ENCODE measurements around the gene OR2T3. TPM values are rescaled to one million over a fixed set of nuclear protein-coding genes. Genes with fewer than 3 reads are reported as not detected.
"Not testable (repeated sequence)": the region's sequence is repeated elsewhere in the genome, so short reads cannot be mapped to it uniquely, and the experiment has no call there.

The OR2T3 gene
- total RNA-seq, 1 donor from 2014 or later = not detected

DNA sequence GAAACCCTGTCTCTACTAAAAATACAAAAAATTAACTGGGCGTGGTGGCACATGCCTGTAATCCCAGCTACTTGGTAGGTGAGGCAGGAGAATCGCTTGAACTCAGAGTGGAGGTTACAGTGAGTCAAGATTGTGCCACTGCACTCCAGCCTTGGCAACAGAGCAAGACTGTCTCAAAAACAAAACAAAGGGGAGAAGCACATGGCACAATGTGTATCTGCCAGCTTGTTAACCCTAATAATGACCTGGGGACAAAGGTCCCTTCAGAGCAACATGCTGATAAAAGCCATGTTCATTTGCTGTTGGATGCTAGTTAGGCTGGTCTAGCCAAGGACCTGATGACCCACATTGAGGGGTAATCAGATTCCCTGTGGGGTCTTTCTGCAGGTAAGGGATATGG lies 16.5 kb upstream of the OR2T3 start:
- H3K4me3 ChIP-seq (ENCODE audit: low read depth, low read length); DNase-seq (ENCODE audit: low read depth): not testable (repeated sequence)

DNA sequence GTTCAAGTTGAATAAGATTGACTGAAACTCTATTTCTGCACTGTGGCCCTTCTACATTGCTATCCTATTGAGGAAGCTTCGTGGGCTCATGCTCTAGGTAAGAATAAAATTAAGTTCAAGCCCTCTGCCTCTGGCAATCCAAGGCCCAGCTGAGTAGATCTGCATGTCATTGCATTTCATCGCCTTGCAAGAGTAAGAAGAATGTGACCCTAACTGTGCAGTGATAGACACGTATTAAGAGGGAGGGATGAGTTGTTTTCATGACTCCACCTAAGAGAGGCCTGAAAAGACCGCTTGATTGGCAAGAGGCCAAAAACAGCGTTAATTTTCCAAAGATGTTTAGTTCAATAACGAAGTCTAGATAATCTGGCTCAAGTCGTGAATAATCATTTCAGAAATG lies 14.0 kb upstream of the OR2T3 start:
- not testable (repeated sequence) for DNase-seq (ENCODE audit: low read depth); H3K4me3 ChIP-seq (ENCODE audit: low read depth, low read length)

DNA sequence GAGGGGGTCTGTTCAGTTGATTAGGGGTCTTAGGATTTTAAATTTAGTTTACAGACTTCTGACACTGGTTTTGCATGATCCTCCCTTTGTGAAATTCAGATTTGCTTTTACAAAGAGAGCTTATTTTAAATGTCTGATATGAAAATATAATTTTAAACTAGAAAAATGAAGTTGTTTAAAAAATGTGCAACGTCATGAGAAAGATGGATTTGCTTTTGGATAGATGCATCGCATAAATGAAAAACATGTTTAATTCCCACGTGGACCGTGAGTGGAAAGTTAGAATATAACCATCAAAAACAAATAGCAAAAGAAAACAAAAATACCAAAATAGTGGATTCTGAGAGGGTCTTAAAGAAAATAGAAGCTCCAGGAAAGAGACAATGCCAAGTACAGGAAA lies 2.0 kb upstream of the OR2T3 start:
- no peak for DNase-seq (ENCODE audit: low read depth)
- TF ChIP-seq, protein P1, sequence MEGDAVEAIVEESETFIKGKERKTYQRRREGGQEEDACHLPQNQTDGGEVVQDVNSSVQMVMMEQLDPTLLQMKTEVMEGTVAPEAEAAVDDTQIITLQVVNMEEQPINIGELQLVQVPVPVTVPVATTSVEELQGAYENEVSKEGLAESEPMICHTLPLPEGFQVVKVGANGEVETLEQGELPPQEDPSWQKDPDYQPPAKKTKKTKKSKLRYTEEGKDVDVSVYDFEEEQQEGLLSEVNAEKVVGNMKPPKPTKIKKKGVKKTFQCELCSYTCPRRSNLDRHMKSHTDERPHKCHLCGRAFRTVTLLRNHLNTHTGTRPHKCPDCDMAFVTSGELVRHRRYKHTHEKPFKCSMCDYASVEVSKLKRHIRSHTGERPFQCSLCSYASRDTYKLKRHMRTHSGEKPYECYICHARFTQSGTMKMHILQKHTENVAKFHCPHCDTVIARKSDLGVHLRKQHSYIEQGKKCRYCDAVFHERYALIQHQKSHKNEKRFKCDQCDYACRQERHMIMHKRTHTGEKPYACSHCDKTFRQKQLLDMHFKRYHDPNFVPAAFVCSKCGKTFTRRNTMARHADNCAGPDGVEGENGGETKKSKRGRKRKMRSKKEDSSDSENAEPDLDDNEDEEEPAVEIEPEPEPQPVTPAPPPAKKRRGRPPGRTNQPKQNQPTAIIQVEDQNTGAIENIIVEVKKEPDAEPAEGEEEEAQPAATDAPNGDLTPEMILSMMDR (conservative IDR thresholded peaks at IDR 0.05; ENCODE audit: low read depth, low read length) = no peak
- no peak overlapping the region for H3K4me3 ChIP-seq (ENCODE audit: low read depth, low read length)

DNA sequence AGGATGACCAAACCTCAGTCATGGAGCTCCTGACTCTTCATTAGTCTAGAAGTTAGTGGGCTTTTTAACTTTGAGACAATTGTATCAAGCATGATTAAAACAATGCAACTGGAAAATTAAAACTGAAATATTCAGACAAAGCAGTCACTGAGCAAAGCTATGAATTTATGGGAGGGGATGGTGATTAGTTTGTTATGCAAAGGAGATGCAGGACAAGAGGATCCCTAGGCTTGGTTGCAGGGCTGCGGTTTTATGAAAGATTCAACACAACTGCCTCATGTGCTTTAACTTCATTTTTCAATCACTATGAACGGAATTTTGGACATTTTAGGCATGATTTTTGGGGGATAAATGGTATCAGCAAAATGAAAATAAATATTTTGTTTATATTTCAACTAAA lies 1.0 kb upstream of the OR2T3 start:
- not testable (repeated sequence) for H3K4me3 ChIP-seq (ENCODE audit: low read depth, low read length)

DNA sequence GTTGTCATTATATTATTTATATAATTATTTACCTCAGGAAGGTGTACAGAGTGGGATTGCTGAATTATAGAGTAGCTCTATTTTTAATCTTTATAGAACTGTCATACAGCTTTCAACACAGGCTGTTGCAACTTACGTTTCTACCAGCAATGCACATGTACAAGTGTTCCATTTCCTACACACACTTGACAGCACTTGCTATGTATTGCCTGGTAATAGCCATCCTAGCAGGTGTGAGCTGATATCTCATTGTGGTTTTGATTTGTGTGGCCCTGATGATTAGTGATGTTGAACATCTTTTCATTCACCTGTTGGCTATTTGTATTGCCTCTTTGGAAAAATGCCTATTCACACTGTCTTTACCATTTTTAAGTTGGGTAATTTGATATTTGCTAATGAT lies 2.5 kb downstream of the OR2T3 start:
- H3K4me3 ChIP-seq (ENCODE audit: low read depth, low read length); DNase-seq (ENCODE audit: low read depth): not testable (repeated sequence)

More for the DNA sequence above, 1.0 kb upstream of the OR2T3 start:
- DNase-seq (ENCODE audit: low read depth) = not testable (repeated sequence)

DNA sequence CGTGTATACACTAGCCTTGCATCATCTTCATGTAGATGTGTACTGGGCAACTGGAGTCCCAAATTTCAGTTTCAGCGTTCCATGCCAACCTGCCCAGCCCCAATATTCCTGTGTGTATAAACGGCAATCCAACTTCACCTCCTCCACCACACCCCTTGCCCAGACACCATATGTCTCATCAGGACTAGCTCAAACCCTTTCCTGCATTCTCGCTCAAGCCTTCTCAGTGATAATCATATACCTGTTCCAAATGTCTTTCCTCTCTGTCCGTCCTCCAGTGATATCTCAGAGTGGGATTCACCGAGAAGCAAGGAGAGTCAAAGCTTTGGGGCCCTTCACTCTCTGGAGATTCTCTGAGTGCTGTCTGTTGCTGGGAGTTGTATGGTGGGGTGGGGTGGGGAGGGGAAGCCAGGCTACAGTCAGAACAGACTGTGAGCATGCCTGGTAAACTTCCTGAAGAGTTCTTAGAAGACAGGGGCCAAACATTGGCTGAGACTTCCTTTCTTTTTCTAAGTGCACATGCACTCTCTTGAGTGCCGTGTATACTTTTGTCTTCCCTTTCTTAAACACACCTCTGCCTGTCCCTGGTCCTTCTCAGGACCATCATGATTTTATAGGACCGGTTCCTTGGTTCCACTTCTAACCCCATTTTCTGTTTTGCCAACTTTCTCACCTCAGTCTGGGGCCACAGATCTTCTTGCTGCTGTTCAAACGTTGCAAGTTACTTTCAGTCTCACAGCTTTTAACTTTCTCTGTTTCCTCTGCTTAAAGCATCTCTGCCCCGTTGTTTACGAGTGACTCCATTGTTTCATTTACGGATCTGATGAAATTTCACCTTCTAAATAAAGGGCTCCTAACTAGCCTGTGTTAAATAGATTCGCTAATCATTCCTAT lies 8.8 kb downstream of the OR2T3 start:
- H3K4me3 ChIP-seq (ENCODE audit: low read depth, low read length); DNase-seq (ENCODE audit: low read depth): not testable (repeated sequence)

DNA sequence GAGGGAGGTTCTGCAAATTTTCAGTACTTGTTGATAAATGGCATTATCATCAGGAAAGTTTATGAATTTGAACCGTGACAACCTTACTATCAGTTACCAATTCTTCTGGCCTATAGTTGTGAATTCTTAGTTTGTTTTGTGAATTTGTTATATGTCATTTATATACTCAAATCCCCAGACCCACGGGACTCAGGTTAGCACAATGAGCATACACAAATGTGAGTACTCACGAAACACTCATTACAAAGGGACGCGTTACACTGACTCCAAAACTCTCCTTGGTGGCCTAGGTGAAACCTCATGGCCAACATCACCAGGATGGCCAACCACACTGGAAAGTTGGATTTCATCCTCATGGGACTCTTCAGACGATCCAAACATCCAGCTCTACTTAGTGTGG lies 15.1 kb downstream of the OR2T3 start, which contains the start of gene OR2T5:
Gene OR2T5, plus strand, starts transcription at position 301 of the 400 bp plus-strand sequence. Its CDS starts 0 bp downstream, at position 301.
- H3K4me3 ChIP-seq (ENCODE audit: low read depth, low read length); DNase-seq (ENCODE audit: low read depth): not testable (repeated sequence)

DNA sequence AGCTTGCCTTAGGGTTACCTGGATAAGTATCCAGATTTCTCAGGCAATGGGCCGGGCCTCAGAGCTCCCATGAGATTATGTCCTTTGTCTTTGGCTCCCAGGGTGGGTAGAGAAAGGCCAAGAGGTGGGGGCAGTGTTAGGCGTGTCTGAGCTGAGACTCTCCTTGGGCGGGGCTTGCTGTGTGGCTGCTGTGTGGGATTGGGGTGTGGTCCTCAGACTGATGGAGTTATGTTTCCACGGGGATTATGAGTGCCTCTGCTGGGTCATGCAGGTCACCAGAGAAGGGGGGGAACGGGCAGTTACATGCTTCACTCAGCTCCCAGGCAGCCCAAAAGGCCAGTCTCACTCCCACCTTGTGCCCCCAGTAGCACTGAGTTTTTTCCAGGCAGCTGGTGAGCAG lies 23.5 kb downstream of the OR2T3 start:
- not testable (repeated sequence) for DNase-seq (ENCODE audit: low read depth)

DNA sequence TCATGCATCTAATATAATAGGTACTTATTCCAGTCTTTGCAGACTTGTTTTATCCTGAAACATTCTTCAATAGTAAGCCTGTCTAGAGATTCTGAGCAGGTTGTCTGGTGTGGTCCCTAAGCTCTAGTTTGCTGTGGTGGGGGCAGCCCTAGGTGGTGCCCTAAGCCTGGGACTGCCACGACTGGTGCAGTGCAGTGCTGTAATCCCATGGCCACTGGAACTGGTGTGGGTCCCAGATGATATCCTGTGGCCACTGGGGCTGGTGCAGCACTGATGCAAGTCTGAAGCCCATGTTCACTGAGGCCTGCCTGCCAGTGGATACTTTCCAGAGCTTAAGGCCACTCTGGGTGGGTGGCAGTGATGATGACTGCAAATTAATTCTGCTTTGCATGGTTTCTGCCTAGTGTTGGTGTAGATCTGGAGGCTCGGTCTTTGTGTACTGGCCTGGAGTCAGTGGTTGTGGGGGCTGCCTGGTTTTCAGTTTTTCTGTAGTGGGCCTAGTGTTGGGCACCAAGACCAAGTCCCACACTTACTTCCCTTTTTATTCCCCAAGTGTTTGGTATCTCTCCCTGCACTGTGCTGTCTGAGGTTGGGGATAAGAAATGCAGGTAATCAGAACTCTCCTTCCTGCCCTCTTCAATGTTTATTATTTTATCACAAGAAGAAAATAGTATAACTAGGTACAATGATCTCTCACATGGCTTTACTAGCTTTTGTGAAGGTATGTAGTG lies 27.3 kb downstream of the OR2T3 start:
- DNase-seq (ENCODE audit: low read depth); H3K4me3 ChIP-seq (ENCODE audit: low read depth, low read length): not testable (repeated sequence)

More for the DNA sequence above, 23.5 kb downstream of the OR2T3 start:
- not testable (repeated sequence) for H3K4me3 ChIP-seq (ENCODE audit: low read depth, low read length)

DNA sequence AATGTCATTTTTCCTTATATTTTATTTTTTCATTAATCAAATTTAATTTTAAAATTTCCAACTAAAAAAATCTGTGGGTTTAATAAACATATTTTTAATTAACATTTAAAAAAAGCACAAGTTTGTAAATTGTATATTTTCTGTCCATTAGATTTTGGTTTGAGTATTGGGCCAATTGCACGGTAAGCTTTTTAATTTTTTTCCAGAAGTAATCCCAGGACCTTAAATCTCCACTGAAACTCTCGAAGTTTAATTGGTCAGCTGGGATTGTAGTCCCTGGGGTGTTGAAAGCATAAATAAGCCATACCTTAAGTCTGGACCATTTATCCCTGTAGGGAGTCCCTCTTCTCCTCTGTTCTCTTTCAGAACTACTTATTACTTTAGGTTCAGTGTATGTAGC lies 34.6 kb downstream of the OR2T3 start, which contains the start of gene OR2G6:
Gene OR2G6, plus strand, starts transcription at position 301 of the 400 bp plus-strand sequence. CDS start 13,574 bp downstream, outside the sequence.
- not testable (repeated sequence) for DNase-seq (ENCODE audit: low read depth); H3K4me3 ChIP-seq (ENCODE audit: low read depth, low read length)

DNA sequence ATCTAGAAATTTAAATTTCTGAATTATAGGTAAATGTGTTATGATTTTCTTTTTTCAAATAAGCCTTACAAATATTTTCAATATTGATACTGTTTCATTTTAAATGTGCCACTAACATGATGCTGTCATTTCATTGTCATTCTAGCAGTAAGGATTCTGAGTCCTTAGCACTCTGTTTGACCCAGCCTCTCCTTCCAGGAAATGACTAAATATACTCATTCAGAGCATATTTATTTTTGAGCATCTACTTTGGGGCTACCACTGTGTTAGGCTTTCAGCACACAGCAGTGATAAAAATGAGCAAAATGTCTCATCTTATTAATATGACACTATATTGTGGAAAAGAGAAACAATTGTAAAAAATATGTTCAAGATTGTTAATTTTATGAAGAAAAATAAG lies 37.1 kb downstream of the OR2T3 start:
- H3K4me3 ChIP-seq (ENCODE audit: low read depth, low read length); DNase-seq (ENCODE audit: low read depth): not testable (repeated sequence)

DNA sequence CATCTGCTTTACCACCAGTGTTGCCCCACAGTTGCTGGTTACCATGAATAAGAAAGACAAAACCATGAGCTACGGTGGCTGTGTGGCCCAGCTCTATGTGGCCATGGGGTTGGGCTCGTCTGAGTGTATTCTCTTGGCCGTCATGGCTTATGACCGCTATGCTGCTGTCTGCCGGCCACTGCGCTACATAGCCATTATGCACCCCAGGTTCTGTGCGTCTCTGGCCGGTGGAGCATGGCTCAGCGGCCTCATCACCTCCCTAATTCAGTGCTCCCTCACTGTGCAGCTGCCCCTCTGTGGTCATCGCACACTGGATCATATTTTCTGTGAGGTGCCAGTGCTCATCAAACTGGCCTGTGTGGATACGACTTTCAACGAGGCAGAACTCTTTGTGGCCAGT lies 48.7 kb downstream of the OR2T3 start:
- H3K4me3 ChIP-seq (ENCODE audit: low read depth, low read length) = no peak overlapping the region
- DNase-seq (ENCODE audit: low read depth) = no peak
- TF ChIP-seq, protein P1 (conservative IDR thresholded peaks at IDR 0.05; ENCODE audit: low read depth, low read length) = no peak

Other genes starting within 250 kb of the OR2T3 start
- not detected in 2 replicates for gene OR2M4, start 241.9 kb upstream of the OR2T3 start, total RNA-seq
- gene OR2T33, start 195.4 kb upstream of the OR2T3 start, total RNA-seq = not detected in 2 replicates
- not detected in 2 replicates for gene OR2T12, start 169.9 kb upstream of the OR2T3 start, total RNA-seq
- gene OR2M7, start 148.8 kb upstream of the OR2T3 start, total RNA-seq = not detected in 2 replicates
- not detected in 2 replicates for gene OR14C36, start 124.6 kb upstream of the OR2T3 start, total RNA-seq
- gene OR2T4, start 111.7 kb upstream of the OR2T3 start, total RNA-seq = not detected in 2 replicates
- not detected in 2 replicates for gene OR2T6, start 97.6 kb upstream of the OR2T3 start, total RNA-seq
- gene OR2T1, start 70.3 kb upstream of the OR2T3 start, total RNA-seq = not detected in 2 replicates
- gene OR2T2, start 27.7 kb upstream of the OR2T3 start, total RNA-seq = not detected in 2 replicates
- gene OR2T5, start 15.2 kb downstream of the OR2T3 start, total RNA-seq = not detected in 2 replicates
- not detected in 2 replicates for gene OR2G6, start 34.7 kb downstream of the OR2T3 start, total RNA-seq
- gene OR2T29, start 89.4 kb downstream of the OR2T3 start, total RNA-seq = not detected in 2 replicates
- gene OR2T34, start 101.4 kb downstream of the OR2T3 start, total RNA-seq = not detected in 2 replicates
- gene OR2T10, start 124.3 kb downstream of the OR2T3 start, total RNA-seq = not detected in 2 replicates
- gene OR2T11, start 161.7 kb downstream of the OR2T3 start, total RNA-seq = not detected in 2 replicates
- gene OR2T35, start 171.9 kb downstream of the OR2T3 start, total RNA-seq = not detected in 2 replicates
- gene OR2T27, start 182.2 kb downstream of the OR2T3 start, total RNA-seq = not detected in 2 replicates
- gene OR14I1, start 229.4 kb downstream of the OR2T3 start, total RNA-seq = not detected in 2 replicates

Data from epithelial cell of proximal tubule (primary cell).